IMR-90 (cell line): ENCODE results near the gene ITK. TPM values are rescaled to one million over a fixed set of nuclear protein-coding genes. Genes with fewer than 3 reads are reported as not detected.

Source experiments
- ATAC-seq: fragments of 200-7000 bp; cut with Tn5 transposase; 2 replicates; pipeline ENCODE4 v1.9.1; 2020; ENCODE audit warnings: low read depth, mild to moderate bottlenecking, moderate library complexity
- BruUV-seq: library from RNA; stranded (reverse); fragments of 400-500 nt; replicated peaks from 2 replicates; lab custom pipeline; 2021; lab: Mats Ljungman, UMichigan
- CTCF ChIA-PET: fragments of 300-600 bp; formaldehyde crosslinking; extraction: SDS; loops from one replicate; lab custom pipeline; 2021; ENCODE audit warnings: antibody characterized with exemption; lab: Yijun Ruan, JAX
- POLR2A ChIA-PET: fragments of 300-600 bp; sonication (Branson Sonifier 250); formaldehyde crosslinking; loops from one replicate; lab custom pipeline; 2022; ENCODE audit warnings: antibody characterized with exemption; ENCODE audit not compliant: unreplicated experiment; lab: Charles Lee
- DNase-seq: peaks from one replicate; pipeline ENCODE4 v3.0.0; 2013
- H2AFZ ChIP-seq: replicated peaks from 2 replicates; pipeline ENCODE3; 2013; ENCODE audit warnings: low read length, mild to moderate bottlenecking; ENCODE audit not compliant: poor library complexity
- H2AK5ac ChIP-seq: 2 replicates; pipeline ENCODE4 v1.6.1; 2013; ENCODE audit warnings: low read depth, low read length, inconsistent platforms
- H2AK9ac ChIP-seq: replicated peaks from 2 replicates; pipeline ENCODE3; 2013; ENCODE audit warnings: mild to moderate bottlenecking, low read depth, low read length, moderate library complexity; ENCODE audit not compliant: poor library complexity
- H2BK120ac ChIP-seq: 2 replicates; pipeline ENCODE4 v1.6.1; 2013; ENCODE audit warnings: low read depth, low read length, inconsistent platforms
- H2BK15ac ChIP-seq: 3 replicates; pipeline ENCODE4 v1.6.1; 2013; ENCODE audit warnings: low read depth, low read length, inconsistent platforms
- H2BK20ac ChIP-seq: 2 replicates; pipeline ENCODE4 v1.6.1; 2013; ENCODE audit warnings: low read depth, mild to moderate bottlenecking, inconsistent platforms, low read length, moderate library complexity
- H2BK5ac ChIP-seq: 2 replicates; pipeline ENCODE4 v1.6.1; 2013; ENCODE audit warnings: mild to moderate bottlenecking, low read depth, low read length, inconsistent platforms; ENCODE audit not compliant: poor library complexity, severe bottlenecking
- H3K14ac ChIP-seq: replicated peaks from 2 replicates; pipeline ENCODE4 v1.6.1; 2013; ENCODE audit warnings: low read depth, low read length, inconsistent platforms
- H3K18ac ChIP-seq: 2 replicates; pipeline ENCODE4 v1.6.1; 2013; ENCODE audit warnings: low read depth, low read length, control low read depth
- H3K23ac ChIP-seq: 2 replicates; pipeline ENCODE4 v1.6.1; 2013; ENCODE audit warnings: low read depth, low read length, inconsistent platforms
- H3K27ac ChIP-seq: 2 replicates; pipeline ENCODE4 v1.5.1; 2013; ENCODE audit warnings: mild to moderate bottlenecking, control low read depth, low read length; ENCODE audit not compliant: insufficient read depth
- H3K27me3 ChIP-seq: 2 replicates; pipeline ENCODE4 v1.6.1; 2013; ENCODE audit warnings: low read length; ENCODE audit not compliant: control insufficient read depth, insufficient read depth
- H3K36me3 ChIP-seq: 2 replicates; pipeline ENCODE4 v1.6.1; 2013; ENCODE audit warnings: low read length, mixed read lengths; ENCODE audit not compliant: control insufficient read depth, insufficient read depth
- H3K4ac ChIP-seq: 2 replicates; pipeline ENCODE4 v1.6.1; 2013; ENCODE audit warnings: low read depth, low read length, inconsistent platforms
- H3K4me1 ChIP-seq: 2 replicates; pipeline ENCODE4 v1.6.1; 2013; ENCODE audit warnings: low read length, mixed read lengths; ENCODE audit not compliant: control insufficient read depth, insufficient read depth
- H3K4me2 ChIP-seq: 2 replicates; pipeline ENCODE4 v1.6.1; 2013; ENCODE audit warnings: low read depth, mild to moderate bottlenecking, control low read depth, low read length, moderate library complexity
- H3K4me3 ChIP-seq: 2 replicates; pipeline ENCODE4 v1.5.1; 2013; ENCODE audit warnings: low read depth, mild to moderate bottlenecking, control low read depth, low read length, moderate library complexity; ENCODE audit not compliant: insufficient read depth
- H3K56ac ChIP-seq: 2 replicates; pipeline ENCODE4 v1.6.1; 2013; ENCODE audit warnings: low read length, inconsistent platforms; ENCODE audit not compliant: insufficient read depth; ENCODE audit errors: extremely low read depth
- H3K79me1 ChIP-seq, 2 experiments: 2 replicates each; pipeline ENCODE4 v1.6.1; 2013; ENCODE audit warnings: low read length in 2 of 2, inconsistent platforms in 1 of 2, low read depth in 1 of 2
- H3K9ac ChIP-seq: 2 replicates; pipeline ENCODE4 v1.6.1; 2013; ENCODE audit warnings: low read depth, low read length, control low read depth
- H3K9me1 ChIP-seq: 2 replicates; pipeline ENCODE4 v1.6.1; 2013; ENCODE audit warnings: low read length, inconsistent platforms; ENCODE audit not compliant: insufficient read depth
- H3K9me3 ChIP-seq: 2 replicates; pipeline ENCODE4 v1.6.1; 2013; ENCODE audit warnings: low read length; ENCODE audit not compliant: control insufficient read depth, insufficient read depth
- H4K20me1 ChIP-seq: 2 replicates; pipeline ENCODE4 v1.6.1; 2013; ENCODE audit warnings: low read length, inconsistent platforms; ENCODE audit not compliant: insufficient read depth
- H4K5ac ChIP-seq: 2 replicates; pipeline ENCODE4 v1.6.1; 2013; ENCODE audit warnings: mild to moderate bottlenecking, low read depth, low read length, control low read depth
- H4K8ac ChIP-seq, 2 experiments: 2 replicates each; pipeline ENCODE4 v1.6.1; 2013; ENCODE audit warnings: low read depth in 2 of 2, low read length in 2 of 2, control low read depth in 1 of 2, inconsistent platforms in 1 of 2
- H4K91ac ChIP-seq: 2 replicates; pipeline ENCODE4 v1.6.1; 2013; ENCODE audit warnings: low read depth, low read length, inconsistent platforms; ENCODE audit not compliant: insufficient read depth
- POLR2A ChIP-seq: IDR thresholded peaks from 2 replicates; pipeline ENCODE4 v1.6.1; 2012; ENCODE audit warnings: mild to moderate bottlenecking, low read depth, low read length
- WGBS, 2 experiments: methylation state at CpG; one replicate each; pipeline versions ENCODE4 v1.1.5 to v1.1.7; 2013; ENCODE audit warnings: missing lambda C conversion rate in 2 of 2; ENCODE audit not compliant: insufficient read length in 1 of 2; ENCODE audit errors: extremely low coverage in 2 of 2; 5-methylcytosine and 5-hydroxymethylcytosine counted together
- dilution Hi-C: fragments of 300-500 bp; cut with HindIII; formaldehyde crosslinking; loops from one replicate; pipeline ENCODE4 v1.14.3; 2018; ENCODE audit warnings: low sequenced_read_pairs; ENCODE audit not compliant: unreplicated experiment
- in situ Hi-C: fragments of 300-500 bp; cut with MboI; formaldehyde crosslinking; loops from 3 replicates; pipeline ENCODE4 v1.14.3; 2019; ENCODE audit warnings: low sequenced_read_pairs, inconsistent platforms, mixed read lengths
- intact Hi-C: fragments of 100-400 bp; cut with micrococcal nuclease; formaldehyde crosslinking; loops from 2 replicates; pipeline ENCODE4 v1.10.0; 2022
- polyA plus RNA-seq, 3 experiments: library from polyadenylated mRNA; depleted of rRNA; stranded (reverse); fragments of >200 nt; gene quantifications; 2 replicates each; pipeline ENCODE4 v1.2.3, GENCODE V29; 2012; ENCODE audit warnings: low replicate concordance in 1 of 3
- total RNA-seq: library from RNA; depleted of rRNA; stranded (reverse); fragments of >200 nt; gene quantifications from 2 replicates; pipeline ENCODE4 v1.2.3, GENCODE V29; 2012
- TF ChIP-seq, protein P1 (sequence below): conservative IDR thresholded peaks from 2 replicates; pipeline ENCODE4 v1.5.1; 2012; ENCODE audit warnings: mild to moderate bottlenecking, low read depth, low read length, improper control_type of control experiment

The ITK gene
- total and polyA plus RNA-seq, 2 of the 4 experiments (the other 2 are of a cell fraction): not detected

DNA sequence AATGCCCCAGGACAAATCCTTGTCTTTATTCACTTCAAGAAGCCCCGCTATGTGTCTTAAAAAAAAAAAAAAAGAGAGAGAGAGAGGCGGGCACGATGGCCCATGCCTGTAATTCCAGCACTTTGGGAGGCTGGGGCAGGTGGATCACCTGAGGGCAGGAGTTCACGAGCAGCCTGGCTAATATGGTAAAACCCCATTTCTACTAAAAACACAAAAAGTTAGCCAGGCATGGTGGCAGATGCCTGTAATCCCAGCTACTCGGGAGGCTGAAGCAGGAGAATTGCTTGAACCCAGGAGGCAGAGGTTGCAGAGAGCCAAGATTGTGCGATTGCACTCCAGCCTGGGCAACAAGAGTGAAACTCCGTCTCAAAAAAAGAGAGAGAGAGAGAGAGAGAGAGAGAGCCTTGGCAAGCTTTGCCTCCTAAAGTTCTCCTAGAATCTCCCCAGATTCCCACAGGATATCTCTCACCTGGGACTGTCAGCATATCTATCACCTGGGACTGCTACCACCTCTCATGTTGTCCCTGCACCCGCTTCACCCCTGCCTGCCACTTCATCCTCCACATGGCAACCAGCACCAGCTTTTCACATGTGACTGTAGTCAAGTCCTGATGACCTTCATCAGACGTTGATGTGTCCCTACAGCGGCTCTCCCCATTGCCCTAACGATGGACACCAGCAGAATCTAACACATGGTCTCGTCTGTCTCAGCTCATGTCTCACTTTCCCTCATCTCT lies 5.8 kb downstream of the ITK start:
- Histone ChIP-seq H4K20me1 (no peaks in the 10 kb centered on the region), H3K36me3 (no peaks in the 10 kb centered on the region), H2BK5ac (no peak overlapping the region), H3K18ac (no peak overlapping the region), H2AFZ (no peak overlapping the region), H3K14ac (no peak overlapping the region), H3K56ac (no peak overlapping the region), H2AK9ac (no peak overlapping the region), H3K23ac (no peak overlapping the region), H2BK20ac (no peak overlapping the region), H3K4ac (no peak overlapping the region), H3K4me2 (no peak overlapping the region), H3K9me3 (no peaks in the 10 kb centered on the region), H4K91ac (no peak overlapping the region), H3K4me1 (no peaks in the 10 kb centered on the region), H3K9ac (no peak overlapping the region), H2AK5ac (no peak overlapping the region), H3K79me1 (no peaks in the 10 kb centered on the region), H4K5ac (no peak overlapping the region), H3K27ac (no peak overlapping the region), H2BK120ac (no peak overlapping the region), H2BK15ac (no peak overlapping the region), H4K8ac (no peak overlapping the region), H3K4me3 (no peak overlapping the region), H3K27me3 (no peaks in the 10 kb centered on the region; the same call in none of the 2 replicates), H3K9me1 (no peaks in the 10 kb centered on the region)
- intact Hi-C loops (no loop called here), in situ Hi-C loops (no loop called here), dilution Hi-C loops (no loop called here)
- no peak for TF ChIP-seq POLR2A
- TF ChIP-seq, protein P1, sequence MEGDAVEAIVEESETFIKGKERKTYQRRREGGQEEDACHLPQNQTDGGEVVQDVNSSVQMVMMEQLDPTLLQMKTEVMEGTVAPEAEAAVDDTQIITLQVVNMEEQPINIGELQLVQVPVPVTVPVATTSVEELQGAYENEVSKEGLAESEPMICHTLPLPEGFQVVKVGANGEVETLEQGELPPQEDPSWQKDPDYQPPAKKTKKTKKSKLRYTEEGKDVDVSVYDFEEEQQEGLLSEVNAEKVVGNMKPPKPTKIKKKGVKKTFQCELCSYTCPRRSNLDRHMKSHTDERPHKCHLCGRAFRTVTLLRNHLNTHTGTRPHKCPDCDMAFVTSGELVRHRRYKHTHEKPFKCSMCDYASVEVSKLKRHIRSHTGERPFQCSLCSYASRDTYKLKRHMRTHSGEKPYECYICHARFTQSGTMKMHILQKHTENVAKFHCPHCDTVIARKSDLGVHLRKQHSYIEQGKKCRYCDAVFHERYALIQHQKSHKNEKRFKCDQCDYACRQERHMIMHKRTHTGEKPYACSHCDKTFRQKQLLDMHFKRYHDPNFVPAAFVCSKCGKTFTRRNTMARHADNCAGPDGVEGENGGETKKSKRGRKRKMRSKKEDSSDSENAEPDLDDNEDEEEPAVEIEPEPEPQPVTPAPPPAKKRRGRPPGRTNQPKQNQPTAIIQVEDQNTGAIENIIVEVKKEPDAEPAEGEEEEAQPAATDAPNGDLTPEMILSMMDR: no peak
- no TSS peak for BruUV-seq
- ChIA-PET POLR2A (no interaction called here), CTCF (no interaction called here)
- 48% methylated on average over 5 of the region's 12 CpGs; no CpG with 5 or more reads in 1 of the 2 experiments for WGBS, 2 experiments
- no peak for DNase-seq
- ATAC-seq: no peak
